Right atrium auricular region (tissue), 2 donors: ENCODE measurements around the gene MED19. TPM values are rescaled to one million over a fixed set of nuclear protein-coding genes. Genes with fewer than 3 reads are reported as not detected.

Source experiments
- DNase-seq: peaks from one replicate; pipeline ENCODE4 v3.0.0-alpha.2; 2019; ENCODE audit warnings: low spot score
- H3K27ac ChIP-seq, 2 donors: fragments of 200-600 bp; sonication (generic); 1 replicate in 1 of 2; 2 replicates in 1 of 2; pipeline ENCODE4 v1.5.1; 2016 to 2019
- H3K27me3 ChIP-seq, 2 donors: fragments of 200-600 bp; sonication (generic); one replicate each; pipeline versions ENCODE4 v1.5.1 to v1.6.0; 2017 to 2019
- H3K36me3 ChIP-seq: fragments of 200-600 bp; sonication (generic); one replicate; pipeline ENCODE4 v1.5.1; 2016
- H3K4me1 ChIP-seq, 2 donors: fragments of 200-600 bp; sonication (generic); one replicate each; pipeline versions ENCODE4 v1.5.1 to v1.6.0; 2017 to 2019
- H3K4me3 ChIP-seq, 2 donors: fragments of 200-600 bp; sonication (generic); 1 replicate in 1 of 2; 2 replicates in 1 of 2; pipeline ENCODE4 v1.5.1; 2017 to 2019; ENCODE audit warnings: mild to moderate bottlenecking in 1 of 2, moderate library complexity in 1 of 2
- H3K9me3 ChIP-seq, 2 donors: fragments of 200-600 bp; sonication (generic); one replicate each; pipeline ENCODE4 v1.5.1; 2019
- CTCF ChIP-seq, 2 donors: fragments of 200-600 bp; sonication (generic); IDR thresholded peaks; one replicate each; pipeline ENCODE4 v1.5.1; 2019; ENCODE audit warnings: antibody characterized with exemption in 2 of 2
- total RNA-seq, 2 donors: library from RNA; depleted of rRNA; stranded (reverse); fragments of >200 nt; gene quantifications; one replicate each; pipeline ENCODE4 v1.1.0, GENCODE V29; 2016

The MED19 gene
- total RNA-seq, 2 donors from 2014 or later, result 15.4 to 17.5 TPM

- peaks cover 0 to 17% of the 10 kb centered on the region in 2 donors for H3K4me1 ChIP-seq
- no peak for TF ChIP-seq CTCF (IDR thresholded peaks at IDR 0.05)
- DNase-seq, result no peak
- H3K9me3 ChIP-seq, result no peaks in the 10 kb centered on the region
- H3K36me3 ChIP-seq, result peaks cover 25% of the 10 kb centered on the region
- H3K4me3 ChIP-seq, result no peak overlapping the region
- no peaks in the 10 kb centered on the region for H3K27me3 ChIP-seq
- no peak overlapping the region for H3K27ac ChIP-seq
Observed at GRCh38 chr11:57679396-57679795, 32.6 kb downstream of the MED19 start.

GRCh38 chr11:57675176-57675941 is 36.7 kb downstream of the MED19 start:
- no peak overlapping the region for H3K4me3 ChIP-seq
- no peak for DNase-seq
- no peaks in the 10 kb centered on the region for H3K9me3 ChIP-seq
- peaks cover 0 to 23% of the 10 kb centered on the region in 2 donors for H3K4me1 ChIP-seq
- H3K36me3 ChIP-seq, result peaks cover 30% of the 10 kb centered on the region
- no peak for TF ChIP-seq CTCF (IDR thresholded peaks at IDR 0.05)
- H3K27ac ChIP-seq, result no peak overlapping the region
- H3K27me3 ChIP-seq, result no peaks in the 10 kb centered on the region

GRCh38 chr11:57674251-57674650 is 37.8 kb downstream of the MED19 start:
- TF ChIP-seq CTCF (IDR thresholded peaks at IDR 0.05), result no peak
- Histone ChIP-seq H3K27ac (no peak overlapping the region), H3K9me3 (no peaks in the 10 kb centered on the region), H3K4me1 (peaks cover 0 to 23% of the 10 kb centered on the region in 2 donors), H3K4me3 (no peak overlapping the region), H3K27me3 (no peaks in the 10 kb centered on the region), H3K36me3 (peaks cover 30% of the 10 kb centered on the region)
- no peak for DNase-seq

GRCh38 chr11:57668434-57668782 is 43.6 kb downstream of the MED19 start:
- no peak for TF ChIP-seq CTCF (IDR thresholded peaks at IDR 0.05)
- no peak for DNase-seq
- no peaks in the 10 kb centered on the region for H3K9me3 ChIP-seq
- H3K27ac ChIP-seq, result peak overlapping the region; percentile 97 to 99
- peak overlapping the region; percentile 94 to 99 for H3K4me3 ChIP-seq
- no peaks in the 10 kb centered on the region for H3K27me3 ChIP-seq
- peaks cover 14% of the 10 kb centered on the region for H3K36me3 ChIP-seq
- peaks cover 0 to 33% of the 10 kb centered on the region in 2 donors for H3K4me1 ChIP-seq

GRCh38 chr11:57667736-57668433 is 44.1 kb downstream of the MED19 start, which contains the start of gene ZDHHC5:
TSS of gene ZDHHC5 (plus strand) at chr11:57668114. CDS start at chr11:57673091, 4,977 bp downstream.
- TF ChIP-seq CTCF (IDR thresholded peaks at IDR 0.05), result peak; percentile 46 to 69
- Histone ChIP-seq H3K4me3 (peak within 1 kb of the TSS; percentile 94 to 99), H3K4me1 (peaks cover 0 to 33% of the 10 kb centered on the region in 2 donors), H3K27ac (peak within 1 kb of the TSS; percentile 97 to 99), H3K36me3 (peaks cover 9% of the 10 kb centered on the region), H3K27me3 (no peaks in the 10 kb centered on the region), H3K9me3 (no peaks in the 10 kb centered on the region)
- DNase-seq, result peak; percentile 100
